Nephron progenitor cell (in vitro differentiated cells): ENCODE data around the gene C6orf89.

ENCODE experiments used
- DNase-seq: peaks from one replicate; pipeline ENCODE4 v3.0.0; 2021
- H3K27ac Mint-ChIP-seq: 2 replicates; pipeline ENCODE4 v1.8.0; 2021; ENCODE audit warnings: mild to moderate bottlenecking, moderate library complexity, mixed read lengths
- H3K27me3 Mint-ChIP-seq: 2 replicates; pipeline ENCODE4 v1.8.0; 2021; ENCODE audit warnings: mild to moderate bottlenecking, low read depth, mixed read lengths; ENCODE audit not compliant: poor library complexity
- H3K36me3 Mint-ChIP-seq: 2 replicates; pipeline ENCODE4 v1.8.0; 2021; ENCODE audit warnings: low read depth, mixed read lengths
- H3K4me1 Mint-ChIP-seq: 2 replicates; pipeline ENCODE4 v1.8.0; 2021; ENCODE audit warnings: mixed read lengths
- H3K4me3 Mint-ChIP-seq: 2 replicates; pipeline ENCODE4 v1.8.0; 2021; ENCODE audit warnings: mild to moderate bottlenecking, moderate library complexity, mixed read lengths
- H3K9me3 Mint-ChIP-seq: 2 replicates; pipeline ENCODE4 v1.8.0; 2021; ENCODE audit warnings: mild to moderate bottlenecking, moderate library complexity, mixed read lengths
- CTCF ChIP-seq: fragments of 200-600 bp; sonication (generic); IDR thresholded peaks from 2 replicates; pipeline ENCODE4 v1.5.0; 2021; ENCODE audit warnings: antibody characterized with exemption

The C6orf89 gene

GRCh38 chr6:36913082-36913481, 27.3 kb downstream of the C6orf89 start:
- no peak for DNase-seq
- Mint-ChIP-seq H3K27ac (no peak overlapping the region), H3K4me1 (peaks cover 13% of the 10 kb centered on the region), H3K36me3 (peaks cover 5% of the 10 kb centered on the region), H3K4me3 (no peak overlapping the region), H3K9me3 (no peaks in the 10 kb centered on the region), H3K27me3 (no peaks in the 10 kb centered on the region)
- no peak for TF ChIP-seq CTCF

GRCh38 chr6:36914227-36914794, 28.6 kb downstream of the C6orf89 start:
- peaks cover 10% of the 10 kb centered on the region for H3K4me1 Mint-ChIP-seq
- no peak overlapping the region for H3K4me3 Mint-ChIP-seq
- peak; percentile 17 for DNase-seq
- TF ChIP-seq CTCF: no peak
- H3K27me3 Mint-ChIP-seq: peaks cover 1% of the 10 kb centered on the region
- peaks cover 5% of the 10 kb centered on the region for H3K36me3 Mint-ChIP-seq
- H3K9me3 Mint-ChIP-seq: no peaks in the 10 kb centered on the region
- peak overlapping the region; percentile 70 for H3K27ac Mint-ChIP-seq

GRCh38 chr6:36915599-36915998, 29.8 kb downstream of the C6orf89 start:
- TF ChIP-seq CTCF: no peak
- H3K4me3 Mint-ChIP-seq: no peak overlapping the region
- H3K4me1 Mint-ChIP-seq: peaks cover 10% of the 10 kb centered on the region
- H3K9me3 Mint-ChIP-seq: no peaks in the 10 kb centered on the region
- peaks cover 3% of the 10 kb centered on the region for H3K27me3 Mint-ChIP-seq
- H3K36me3 Mint-ChIP-seq: peaks cover 5% of the 10 kb centered on the region
- no peak for DNase-seq
- H3K27ac Mint-ChIP-seq: no peak overlapping the region

- Mint-ChIP-seq H3K4me3 (no peak overlapping the region), H3K27me3 (peaks cover 3% of the 10 kb centered on the region), H3K4me1 (peaks cover 10% of the 10 kb centered on the region), H3K9me3 (no peaks in the 10 kb centered on the region), H3K27ac (no peak overlapping the region), H3K36me3 (peaks cover 10% of the 10 kb centered on the region)
- TF ChIP-seq CTCF: no peak
- no peak for DNase-seq
Observed at GRCh38 chr6:36916126-36916525, 30.4 kb downstream of the C6orf89 start.

GRCh38 chr6:36917541-36918193, 31.9 kb downstream of the C6orf89 start:
- Mint-ChIP-seq H3K4me1 (peaks cover 10% of the 10 kb centered on the region), H3K36me3 (peaks cover 13% of the 10 kb centered on the region), H3K27ac (no peak overlapping the region), H3K27me3 (peaks cover 3% of the 10 kb centered on the region), H3K4me3 (no peak overlapping the region), H3K9me3 (no peaks in the 10 kb centered on the region)
- DNase-seq: no peak
- TF ChIP-seq CTCF: no peak

- H3K27me3 Mint-ChIP-seq: peaks cover 3% of the 10 kb centered on the region
- no peak overlapping the region for H3K27ac Mint-ChIP-seq
- peaks cover 19% of the 10 kb centered on the region for H3K4me1 Mint-ChIP-seq
- TF ChIP-seq CTCF: no peak
- no peaks in the 10 kb centered on the region for H3K9me3 Mint-ChIP-seq
- DNase-seq: no peak
- peaks cover 10% of the 10 kb centered on the region for H3K36me3 Mint-ChIP-seq
- no peak overlapping the region for H3K4me3 Mint-ChIP-seq
Observed at GRCh38 chr6:36920049-36920448, 34.3 kb downstream of the C6orf89 start.
